ENCODE data around the gene MZT2A.
"Not testable (repeated sequence)": the region's sequence is repeated elsewhere in the genome, so short reads cannot be mapped to it uniquely, and the experiment has no call there.

GRCh38 chr2:131480351-131480750 is 11.8 kb downstream of the MZT2A start:
- not testable (repeated sequence) for TF ChIP-seq CTCF (IDR thresholded peaks at IDR 0.05; ENCODE audit: poor library complexity); EZH2phosphoT487 (IDR thresholded peaks at IDR 0.05; ENCODE audit: low read depth, severe bottlenecking, unreplicated experiment); EZH2 (IDR thresholded peaks at IDR 0.05; ENCODE audit: borderline replicate concordance)

All from hepatocyte (in vitro differentiated cells).